NCI-H2107 treated with DMSO at 0.1 percent for 48 hours (cell line): ENCODE data around the gene TIMM10B.

Experiments used
- DNase-seq: peaks from one replicate; lab custom pipeline; 2025; ENCODE audit not compliant: unreplicated experiment; lab: John Stamatoyannopoulos, UW

The TIMM10B gene, protein sequence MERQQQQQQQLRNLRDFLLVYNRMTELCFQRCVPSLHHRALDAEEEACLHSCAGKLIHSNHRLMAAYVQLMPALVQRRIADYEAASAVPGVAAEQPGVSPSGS

DNA sequence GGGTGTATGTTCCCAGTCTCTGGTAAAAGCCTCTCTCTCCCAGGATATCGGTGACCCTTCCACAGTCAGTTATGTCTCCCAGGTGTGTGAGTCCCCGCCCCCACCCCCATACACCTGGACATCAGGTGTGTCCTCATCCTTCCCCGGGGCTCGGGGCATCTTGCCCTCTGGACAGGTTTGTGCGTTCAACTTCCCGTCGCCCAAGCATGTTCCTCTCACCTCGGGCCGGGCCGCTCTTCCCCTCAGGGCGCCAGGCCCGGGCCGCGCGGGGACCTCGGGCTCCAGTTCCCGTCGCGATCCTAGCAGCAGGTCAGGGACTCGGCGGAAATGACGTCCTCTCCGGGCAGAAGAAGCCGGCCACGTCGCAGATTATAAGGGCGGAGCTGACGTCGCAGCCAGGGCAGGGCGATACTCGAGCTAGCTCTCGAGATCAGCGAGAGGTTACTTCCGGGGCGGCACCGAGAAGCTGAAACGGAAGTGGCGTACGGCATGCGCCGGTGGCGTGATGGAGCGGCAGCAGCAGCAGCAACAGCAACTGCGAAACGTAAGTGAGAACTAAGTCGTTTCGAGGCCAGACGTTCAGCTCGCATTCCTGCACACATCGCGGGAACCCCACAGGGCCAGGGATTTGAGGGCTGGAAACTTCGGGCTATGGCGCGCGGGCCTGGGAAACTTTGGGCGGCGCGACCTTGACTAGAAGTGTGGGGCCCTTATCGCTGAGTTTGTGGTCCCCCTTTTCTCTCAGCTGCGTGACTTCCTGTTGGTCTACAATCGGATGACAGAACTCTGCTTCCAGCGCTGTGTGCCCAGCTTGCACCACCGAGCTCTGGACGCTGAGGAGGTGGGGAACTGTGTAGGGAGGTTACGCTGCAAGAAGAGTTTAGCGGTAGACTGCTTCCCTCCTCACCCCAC is at the start of gene TIMM10B, which contains the start of gene ARFIP2:
Gene TIMM10B (plus strand): TSS at position 490 of the 912 bp plus-strand sequence. CDS start 16 bp downstream, at position 506.
Gene ARFIP2 (minus strand): TSS at position 320 of the 912 bp plus-strand sequence. CDS start 910 bp downstream, outside the sequence.
- DNase-seq: peak; percentile 85

DNA sequence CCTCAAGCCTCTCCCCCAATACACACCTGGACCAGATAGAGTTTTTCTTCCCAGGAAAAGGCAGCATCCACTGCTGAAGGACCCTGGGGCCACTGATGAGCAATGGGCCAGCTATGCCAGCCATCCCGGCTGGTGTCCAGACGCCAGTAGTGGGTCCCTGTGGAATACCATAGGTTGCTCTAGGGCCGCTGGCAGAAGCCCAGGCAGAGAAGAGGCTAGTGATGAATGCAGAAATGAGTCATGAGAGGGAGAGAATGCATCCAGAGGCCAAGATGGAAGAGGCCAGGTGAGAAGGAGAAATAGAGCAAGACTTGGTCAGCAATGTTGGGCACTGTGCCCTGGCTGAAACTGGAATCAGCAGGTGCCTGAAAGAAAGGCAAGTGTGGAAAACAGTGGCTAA is 49.4 kb upstream of the TIMM10B start:
- no peak for DNase-seq

DNA sequence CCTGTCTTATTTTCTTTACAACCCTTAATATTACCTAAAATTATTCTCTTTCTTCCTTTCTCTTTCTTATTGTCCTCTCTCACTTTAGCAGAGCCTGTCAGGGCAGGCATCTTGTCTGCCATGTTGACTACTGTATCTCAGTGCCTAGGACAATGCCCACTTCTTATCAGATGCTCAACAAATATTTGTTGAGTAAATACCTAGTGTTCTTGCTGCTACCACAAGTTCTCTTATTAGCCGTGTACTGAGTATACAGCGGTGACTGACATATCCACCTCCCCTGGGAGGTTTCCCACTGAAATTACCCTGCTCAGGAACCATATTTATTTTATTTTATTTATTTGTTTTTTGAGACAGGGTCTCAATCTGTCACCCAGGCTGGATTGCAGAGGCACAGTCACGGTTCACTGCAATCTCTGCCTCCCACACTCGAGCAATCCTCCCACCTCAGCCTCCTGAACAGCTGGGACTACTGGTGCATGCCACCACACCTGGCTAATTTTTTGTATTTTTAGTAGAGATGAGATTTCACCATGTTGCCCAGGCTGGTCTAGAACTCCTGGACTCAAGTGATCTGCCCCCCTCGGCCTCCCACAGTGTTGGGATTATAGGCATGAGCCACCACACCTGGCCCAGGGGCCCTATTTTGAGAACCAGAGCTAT is 47.2 kb upstream of the TIMM10B start:
- DNase-seq: no peak

DNA sequence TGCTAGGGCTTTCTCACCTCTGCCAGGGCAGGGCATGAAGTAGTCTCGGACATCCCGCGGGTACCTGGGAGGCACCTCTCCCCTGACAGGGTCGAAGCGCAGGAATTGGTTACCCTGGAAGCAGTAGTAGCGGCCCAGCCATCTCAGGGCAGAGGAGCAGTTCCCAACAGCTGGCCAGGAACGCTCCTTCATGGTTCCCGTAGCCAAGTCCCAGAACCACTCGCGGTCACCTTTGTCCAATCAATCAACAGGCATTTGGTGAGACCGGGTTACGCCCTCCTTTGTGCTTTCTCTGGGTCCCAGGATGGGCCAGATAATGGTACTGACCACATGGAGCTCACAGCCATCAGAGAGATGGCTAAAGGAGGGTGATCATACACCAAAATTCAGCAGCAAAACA is 43.9 kb upstream of the TIMM10B start:
- DNase-seq: no peak

DNA sequence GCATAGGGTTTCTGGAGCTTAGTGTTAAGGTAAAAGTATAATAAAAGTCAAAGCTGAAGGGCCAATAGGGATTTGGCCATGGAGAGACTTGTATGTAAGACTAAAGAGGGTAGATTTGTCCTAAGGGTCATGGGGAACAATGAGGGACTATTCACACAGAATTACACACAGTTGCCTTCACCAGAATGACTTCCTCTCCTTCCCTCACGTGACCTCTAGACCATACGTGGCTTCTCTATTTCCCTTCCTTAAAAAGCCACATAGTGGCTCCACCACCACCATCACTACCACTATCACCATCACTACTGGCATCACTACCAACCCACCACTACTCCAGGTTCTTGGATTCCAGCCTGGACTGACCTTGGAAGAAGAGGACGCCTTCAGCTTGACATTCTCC is 43.3 kb upstream of the TIMM10B start:
- no peak for DNase-seq

DNA sequence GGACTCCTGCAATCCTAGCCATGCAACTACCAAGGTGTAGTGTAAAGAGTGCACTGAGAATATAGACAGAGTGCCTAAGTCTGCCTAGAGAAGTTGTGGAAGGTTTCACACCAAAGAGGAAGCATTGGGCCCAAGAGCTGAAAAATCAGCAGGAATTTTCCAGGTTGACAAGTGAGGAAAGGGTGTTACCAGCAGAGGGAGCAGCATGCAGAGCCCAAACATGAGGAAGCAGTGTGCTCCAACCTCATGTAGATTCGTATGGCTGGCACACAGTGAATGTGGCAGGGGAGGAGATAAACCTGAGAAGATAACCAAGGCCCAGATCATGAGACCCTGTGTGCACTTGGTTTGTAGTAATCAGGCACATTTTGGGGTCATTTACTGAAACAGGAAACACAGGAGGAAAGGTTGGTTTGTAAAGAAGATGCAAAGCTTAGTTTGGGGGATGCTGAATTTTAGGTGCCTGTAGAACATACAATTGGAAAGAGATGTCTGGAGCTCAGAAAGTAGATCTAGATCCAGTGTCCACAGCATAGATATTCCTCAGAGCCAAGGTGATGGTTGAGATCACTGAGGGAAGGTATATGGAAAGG is 42.2 kb upstream of the TIMM10B start:
- peak; percentile 76 for DNase-seq

DNA sequence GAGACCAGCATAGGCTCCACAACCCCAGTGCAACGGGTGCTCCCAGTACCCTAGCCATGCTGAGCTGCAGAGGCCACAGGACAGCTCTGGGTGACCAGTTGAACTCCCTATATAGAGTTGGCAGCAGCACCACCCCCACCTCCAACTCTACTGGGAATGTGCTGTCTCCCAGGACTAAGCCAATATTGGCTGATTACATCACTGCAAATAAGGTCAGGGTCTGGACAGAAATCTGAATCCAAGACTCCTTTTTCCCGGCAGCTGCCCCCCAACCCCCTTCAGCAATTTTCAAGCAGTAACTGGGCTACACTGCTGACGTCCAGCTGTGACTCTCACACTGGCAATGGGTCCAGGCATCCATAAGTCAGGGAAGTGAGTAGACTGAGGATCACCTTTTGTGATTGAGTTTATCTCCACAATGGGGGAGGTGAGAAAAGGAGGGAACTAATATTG is 40.4 kb upstream of the TIMM10B start, which contains the start of gene HPX:
Gene HPX (minus strand): TSS at position 82 of the 453 bp plus-strand sequence. CDS start 24 bp downstream, at position 58.
- DNase-seq: no peak

DNA sequence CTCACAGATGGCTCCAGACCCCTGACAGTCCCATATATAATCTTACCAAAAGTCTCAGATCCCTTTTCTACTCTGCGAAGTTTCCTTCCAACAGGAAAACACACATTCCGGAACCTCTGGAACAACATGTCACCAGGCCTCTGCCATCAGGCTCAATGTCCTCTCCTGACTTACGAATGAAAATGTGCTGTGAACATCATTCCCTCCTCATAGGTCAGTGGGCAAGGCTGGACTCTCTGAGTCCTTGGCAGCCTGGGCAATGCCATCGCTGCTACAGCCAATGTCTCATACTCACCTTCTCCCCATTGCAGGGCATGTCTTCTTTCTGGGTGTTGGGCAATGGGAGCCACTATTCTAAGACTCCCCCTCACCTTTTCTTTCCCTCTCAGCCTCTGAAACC is 38.9 kb upstream of the TIMM10B start:
- no peak for DNase-seq

DNA sequence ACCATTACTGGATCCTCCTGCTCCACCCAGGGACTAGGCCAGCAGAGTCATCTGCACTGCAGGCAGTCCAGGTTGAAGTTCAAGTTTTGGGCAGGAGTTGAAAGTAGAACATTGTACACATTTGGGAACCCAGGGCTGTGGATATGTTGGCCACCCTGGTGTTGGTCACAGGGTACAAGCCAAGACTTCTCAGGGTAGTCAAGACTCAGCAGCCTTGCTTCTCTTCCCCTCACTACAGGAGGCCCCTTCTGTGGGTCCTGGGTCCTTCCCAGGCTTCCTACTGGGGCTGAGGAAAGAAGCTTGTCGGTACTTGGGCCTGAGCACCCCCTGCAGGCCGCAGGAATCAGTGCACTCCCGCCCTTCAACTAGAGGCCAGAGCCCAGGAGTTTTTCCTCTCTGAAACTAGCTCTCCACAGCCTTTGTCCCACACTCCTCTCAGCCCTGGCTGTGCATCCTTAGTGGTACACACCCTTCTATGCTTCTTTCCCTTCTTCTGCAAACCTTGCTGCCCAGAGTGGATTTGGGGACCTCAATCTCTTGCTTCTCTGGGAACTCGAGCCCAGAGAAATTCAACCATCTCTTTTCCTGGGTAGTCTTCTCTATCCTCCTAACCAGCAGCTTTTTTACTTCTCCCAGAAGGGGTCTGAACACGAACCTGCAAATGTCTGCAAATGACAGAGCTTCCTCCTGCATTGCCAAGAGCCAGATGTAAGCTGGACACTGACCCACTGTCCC is 37.9 kb upstream of the TIMM10B start:
- DNase-seq: no peak

DNA sequence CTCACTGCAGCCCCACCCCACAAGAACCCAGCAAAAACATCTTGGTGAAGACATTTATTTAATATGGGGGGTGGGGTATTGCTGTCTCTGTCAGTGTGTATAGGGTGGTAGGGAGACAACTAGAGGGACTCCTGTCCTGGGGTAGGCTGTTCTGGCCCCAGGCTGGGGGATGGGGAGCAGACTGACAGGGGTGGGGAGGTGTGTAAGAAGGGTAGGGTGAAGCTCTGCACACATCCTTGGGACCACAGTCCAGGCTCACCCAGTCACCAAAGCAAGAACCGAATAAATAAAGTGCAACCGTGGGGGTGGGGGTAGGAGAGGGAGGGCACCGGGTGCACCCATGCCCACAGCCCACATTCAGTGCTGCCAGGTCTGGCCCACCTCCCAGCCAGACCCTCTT is 32.7 kb upstream of the TIMM10B start:
- no peak for DNase-seq

DNA sequence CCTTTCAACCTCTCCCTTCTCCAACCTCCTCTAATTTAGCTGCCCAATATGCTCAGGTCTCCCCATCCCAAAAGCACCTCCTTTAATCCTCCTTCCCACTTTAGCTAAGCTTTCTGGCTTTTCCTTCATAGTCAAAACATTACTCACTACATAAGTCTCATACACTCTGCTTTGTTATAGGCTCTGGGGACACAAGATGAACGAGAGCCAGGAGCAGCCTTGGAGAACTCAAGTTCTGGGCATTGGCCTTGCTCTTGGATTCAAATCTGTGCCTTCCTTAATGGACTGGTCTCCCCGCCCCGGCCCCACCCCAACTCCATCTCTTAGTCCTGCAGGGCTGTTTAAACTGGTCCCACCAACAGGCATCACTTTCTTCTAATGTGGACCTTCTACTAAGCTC is 29.1 kb upstream of the TIMM10B start:
- no peak for DNase-seq

DNA sequence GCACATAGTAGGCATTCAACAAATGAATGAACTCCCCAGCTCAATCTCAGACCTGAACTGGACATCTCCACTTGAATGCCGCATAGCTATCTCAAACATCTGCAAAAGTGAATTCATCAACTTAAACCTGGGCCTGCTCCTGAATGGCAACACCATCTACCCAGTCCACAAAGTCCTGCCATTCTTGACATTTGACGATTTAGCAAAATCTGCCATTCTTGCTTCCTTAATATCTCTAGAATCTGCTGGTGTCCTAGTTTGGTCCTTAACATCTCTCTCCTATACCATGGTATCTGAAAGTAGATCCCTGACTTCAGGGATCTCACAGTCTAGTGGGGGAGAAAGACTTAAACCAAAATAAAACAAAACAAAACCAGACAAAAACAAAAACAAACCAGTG is 28.1 kb upstream of the TIMM10B start:
- no peak for DNase-seq

DNA sequence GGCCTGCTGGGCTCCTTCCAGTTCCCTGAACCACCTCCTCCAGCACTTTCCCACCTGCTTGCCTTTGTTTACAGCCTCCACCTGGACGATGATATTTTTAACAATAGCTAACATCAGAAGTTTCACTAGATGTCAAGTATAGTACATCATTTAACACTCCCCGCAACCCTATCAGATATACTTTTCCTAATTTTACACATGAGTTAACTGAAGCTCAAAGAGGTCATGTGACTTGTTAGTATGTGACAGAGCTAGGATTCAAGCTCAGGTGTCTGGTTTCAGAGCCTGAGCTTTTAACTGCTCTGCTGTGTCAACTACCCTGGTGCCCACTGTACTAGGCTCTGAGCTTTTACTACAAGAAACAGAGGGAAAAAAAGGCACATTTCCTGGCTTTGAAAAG is 26.2 kb upstream of the TIMM10B start:
- peak; percentile 89 for DNase-seq

DNA sequence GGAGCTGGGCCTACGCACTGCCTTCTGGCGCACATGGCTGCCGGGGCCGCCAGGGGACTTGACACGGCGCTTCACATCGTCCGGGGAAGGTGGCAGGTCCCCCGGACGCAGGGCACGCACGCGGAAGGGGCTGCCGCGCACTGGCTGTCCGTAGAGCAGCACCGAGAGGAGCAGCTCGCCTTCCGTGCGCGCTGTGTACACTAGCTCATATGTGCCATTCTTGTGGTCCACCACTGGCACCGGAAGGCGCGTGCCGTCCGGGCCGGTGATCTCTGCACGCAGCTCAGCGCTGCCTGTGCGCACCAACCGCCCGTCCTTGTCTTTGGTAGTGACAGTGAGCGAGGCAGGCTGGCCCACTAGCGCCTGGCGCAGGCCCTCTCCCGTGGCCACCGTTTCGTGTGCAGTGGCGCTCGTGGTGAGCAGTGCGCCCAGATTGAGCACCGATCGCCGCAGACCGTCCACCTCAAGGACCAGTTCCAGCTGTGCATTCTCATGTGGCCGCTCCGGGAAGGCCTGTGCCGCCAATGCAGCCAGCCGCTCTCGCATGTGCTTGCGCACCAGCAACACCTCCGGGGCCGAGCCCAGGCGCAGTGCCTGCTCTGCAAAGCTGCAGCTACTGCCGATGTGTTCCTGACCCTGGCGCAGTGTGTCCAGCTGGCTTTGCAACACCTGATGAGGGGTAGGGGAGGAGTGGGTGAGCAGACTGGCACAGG is 24.8 kb upstream of the TIMM10B start:
- no peak for DNase-seq

DNA sequence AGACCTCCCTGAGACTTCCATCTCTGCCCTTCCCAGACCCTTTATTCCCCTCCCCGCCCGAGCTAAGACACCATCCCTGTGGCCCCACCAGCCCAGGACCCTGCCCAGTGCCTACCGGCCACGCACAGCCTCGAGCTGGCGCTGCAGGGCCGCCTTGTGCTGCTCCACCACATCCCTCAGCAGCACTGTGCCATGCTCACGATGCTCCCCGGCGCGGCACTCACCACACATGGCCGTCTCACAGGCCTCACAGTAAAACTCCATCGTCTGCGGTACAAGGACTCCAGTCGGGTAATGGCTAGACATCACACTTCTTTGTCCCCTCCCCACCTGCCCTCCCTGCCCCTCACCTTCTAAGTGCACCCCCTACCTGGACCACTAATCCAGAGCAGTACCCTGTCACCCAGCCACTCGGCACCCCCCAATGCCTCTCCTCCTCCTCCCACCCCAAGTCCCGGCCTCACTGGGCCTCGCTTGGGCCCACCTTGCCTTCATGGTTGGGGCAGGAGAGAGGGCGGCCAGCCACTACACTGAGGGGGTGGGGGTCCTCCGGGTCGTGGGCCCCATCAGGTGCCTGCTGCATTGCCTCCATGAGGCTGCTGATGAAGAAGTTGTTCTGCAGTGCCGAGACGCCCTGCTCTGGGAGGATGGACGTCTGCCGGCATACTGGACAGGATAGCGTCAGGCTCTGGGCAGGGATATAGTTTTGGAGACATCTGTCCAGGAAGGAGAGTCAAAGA is 23.6 kb upstream of the TIMM10B start:
- no peak for DNase-seq

DNA sequence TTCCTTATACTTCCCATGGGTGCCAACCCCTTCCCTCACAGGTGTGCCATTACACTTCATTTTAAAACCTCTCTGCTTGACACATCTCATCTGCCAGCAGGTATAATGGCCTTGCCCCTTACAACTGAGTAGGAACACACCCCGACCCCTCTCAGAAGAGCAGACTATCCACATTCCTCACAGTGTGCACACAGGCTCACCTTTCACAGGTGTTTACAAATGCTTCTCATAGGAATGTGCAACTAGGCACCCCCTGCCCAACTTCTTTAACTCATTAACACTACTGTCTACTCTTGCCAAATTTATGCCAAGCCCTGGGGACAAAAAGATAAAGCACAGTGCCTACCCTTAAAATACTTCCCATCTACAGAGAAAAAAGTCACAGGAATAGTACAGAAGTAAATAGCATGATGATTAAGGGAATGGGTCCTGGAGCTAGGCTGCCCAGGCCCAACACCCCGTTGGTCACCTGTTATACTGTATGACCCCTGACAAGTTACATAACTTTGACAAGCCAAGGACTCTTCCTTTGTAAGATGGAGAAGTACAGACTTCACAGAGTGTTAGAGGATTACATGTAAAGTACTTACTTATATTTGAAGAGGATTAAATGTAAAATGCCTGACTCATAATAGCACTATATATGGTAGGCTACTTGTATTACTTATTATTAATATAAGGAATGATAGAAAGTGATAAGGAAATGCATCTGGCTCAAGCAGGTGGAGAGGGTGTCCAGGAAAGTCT is 22.8 kb upstream of the TIMM10B start:
- DNase-seq: no peak

DNA sequence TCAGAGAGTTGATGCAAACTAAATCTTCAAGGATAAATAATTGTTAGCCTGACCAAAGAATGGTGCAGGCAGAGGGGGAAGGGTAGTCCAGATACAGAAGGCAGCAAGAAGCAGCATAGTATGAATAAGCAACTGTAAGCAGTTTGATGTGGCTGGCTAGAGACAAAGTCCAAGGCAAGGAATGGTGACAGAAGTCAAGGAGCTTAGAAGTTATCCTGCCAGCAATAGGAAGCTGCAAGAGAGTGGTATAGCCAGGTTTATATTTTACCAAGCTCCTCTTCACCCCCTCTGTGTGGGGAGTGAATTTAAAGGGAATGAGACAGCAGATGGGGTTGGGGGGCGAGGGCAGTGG is 22.2 kb upstream of the TIMM10B start:
- no peak for DNase-seq

DNA sequence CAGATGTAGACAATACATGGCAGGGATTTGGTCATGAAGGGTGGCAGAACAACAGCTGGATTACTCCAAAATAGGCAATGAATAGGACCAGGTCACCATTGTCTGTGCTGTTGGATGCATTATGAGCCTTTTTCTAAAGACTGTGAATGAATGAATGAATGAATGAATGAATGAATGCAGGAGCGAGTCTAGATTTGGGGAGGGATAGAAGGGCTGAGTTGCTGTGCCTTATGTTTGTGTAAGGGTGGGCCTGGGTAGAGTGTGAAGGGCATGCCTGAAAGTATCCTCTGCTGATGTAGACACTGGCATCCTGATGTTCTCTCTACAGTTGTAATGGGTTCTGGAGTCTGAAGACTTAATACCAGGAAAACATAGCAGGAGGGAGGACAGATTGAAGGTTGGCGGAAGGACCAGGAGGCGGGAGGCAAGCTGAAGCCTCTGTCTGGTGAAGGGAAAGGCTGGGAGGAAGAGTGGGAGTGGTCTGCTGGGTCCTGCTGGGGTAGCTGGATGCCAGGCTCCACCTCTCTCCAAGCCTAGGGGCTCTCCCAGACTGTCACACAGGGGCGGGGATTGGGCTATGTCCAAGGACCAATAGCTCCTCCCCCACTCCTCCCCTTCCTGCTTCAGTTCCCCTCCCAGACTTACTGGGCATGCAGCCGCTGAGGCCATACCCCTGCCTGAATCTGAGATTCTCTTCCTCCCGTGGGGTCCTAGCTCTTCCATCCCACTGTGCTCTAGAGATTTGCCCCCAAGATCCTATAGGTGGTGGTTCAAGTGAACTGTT is 12.4 kb upstream of the TIMM10B start:
- DNase-seq: peak; percentile 28
